Right renal cortex interstitium (tissue), 3 donors: ENCODE results near the gene SV2B. TPM values are rescaled to one million over a fixed set of nuclear protein-coding genes. Genes with fewer than 3 reads are reported as not detected.
"Not testable (repeated sequence)": the region's sequence is repeated elsewhere in the genome, so short reads cannot be mapped to it uniquely, and the experiment has no call there.

Experiments
- DNase-seq, 3 donors: peaks; one replicate each; pipeline ENCODE4 v3.0.0-alpha.2; 2013; ENCODE audit warnings: low read depth in 3 of 3, low spot score in 2 of 3
- polyA plus RNA-seq, 3 donors: library from polyadenylated mRNA; unstranded; fragments of 120-200 nt; gene quantifications; one replicate each; pipeline ENCODE4 v1.2.1, GENCODE V29; 2013; ENCODE audit not compliant: insufficient read length in 3 of 3

SV2B gene
- polyA plus RNA-seq, 3 donors, result 0.74 to 1.2 (median 0.86) TPM

GRCh38 chr15:91302588-91303439 lies 202.8 kb downstream of the SV2B start:
- DNase-seq, result peak; percentile 44 to 67 (median 52)

GRCh38 chr15:91304210-91304609 lies 204.2 kb downstream of the SV2B start:
- no peak for DNase-seq

GRCh38 chr15:91304786-91305185 lies 204.7 kb downstream of the SV2B start:
- DNase-seq, result no peak

- DNase-seq, result no peak
Measured at GRCh38 chr15:91306144-91306543, 206.1 kb downstream of the SV2B start.

GRCh38 chr15:91307601-91308000 lies 207.5 kb downstream of the SV2B start:
- no peak for DNase-seq

- no peak for DNase-seq
Measured at GRCh38 chr15:91308199-91308598, 208.1 kb downstream of the SV2B start.

- no peak for DNase-seq
Measured at GRCh38 chr15:91308855-91309254, 208.8 kb downstream of the SV2B start.

GRCh38 chr15:91311986-91312385 lies 211.9 kb downstream of the SV2B start:
- no peak for DNase-seq

GRCh38 chr15:91316126-91316525 lies 216.1 kb downstream of the SV2B start:
- no peak for DNase-seq

GRCh38 chr15:91318516-91318915 lies 218.5 kb downstream of the SV2B start:
- DNase-seq, result no peak

GRCh38 chr15:91318931-91319330 lies 218.9 kb downstream of the SV2B start:
- no peak for DNase-seq

GRCh38 chr15:91319371-91320059 lies 219.5 kb downstream of the SV2B start:
- DNase-seq, result no peak

- DNase-seq, result no peak
Measured at GRCh38 chr15:91320101-91320500, 220.0 kb downstream of the SV2B start.

GRCh38 chr15:91329914-91330313 lies 229.9 kb downstream of the SV2B start:
- no peak for DNase-seq

GRCh38 chr15:91331581-91331980 lies 231.5 kb downstream of the SV2B start:
- DNase-seq, result no peak

GRCh38 chr15:91335702-91336101 lies 235.6 kb downstream of the SV2B start:
- DNase-seq, result no peak

GRCh38 chr15:91336687-91337086 lies 236.6 kb downstream of the SV2B start:
- DNase-seq, result no peak

GRCh38 chr15:91338766-91339165 lies 238.7 kb downstream of the SV2B start:
- DNase-seq, result peak; percentile 53 to 63 (median 59)

- DNase-seq, result no peak
Measured at GRCh38 chr15:91342097-91342496, 242.0 kb downstream of the SV2B start.

GRCh38 chr15:91344912-91345311 lies 244.9 kb downstream of the SV2B start:
- not testable (repeated sequence) for DNase-seq

GRCh38 chr15:91345736-91346135 lies 245.7 kb downstream of the SV2B start:
- no peak for DNase-seq

- no peak for DNase-seq
Measured at GRCh38 chr15:91346259-91346658, 246.2 kb downstream of the SV2B start.
